BLaER1 (cell line): ENCODE results near the gene JAK3.
A peak's percentile ranks its signal among the peaks of the same experiment; 100 is the strongest.
"Not testable (repeated sequence)": the region's sequence is repeated elsewhere in the genome, so short reads cannot be mapped to it uniquely, and the experiment has no call there.

Source experiments
- H3K27ac ChIP-seq: shearing (Covaris generic); formaldehyde crosslinking; 2 replicates; pipeline ENCODE4 v1.8.1; 2022
- H3K27me3 ChIP-seq: shearing (Covaris generic); formaldehyde crosslinking; 2 replicates; pipeline ENCODE4 v1.8.1; 2022
- H3K36me3 ChIP-seq: shearing (Covaris generic); formaldehyde crosslinking; 2 replicates; pipeline ENCODE4 v1.8.1; 2022
- H3K4me1 ChIP-seq: shearing (Covaris generic); formaldehyde crosslinking; 2 replicates; pipeline ENCODE4 v1.8.1; 2022
- H3K4me2 ChIP-seq: shearing (Covaris generic); formaldehyde crosslinking; 2 replicates; pipeline ENCODE4 v1.8.1; 2022
- H3K4me3 ChIP-seq: shearing (Covaris generic); formaldehyde crosslinking; 2 replicates; pipeline ENCODE4 v1.8.1; 2022
- H3K9ac ChIP-seq: shearing (Covaris generic); formaldehyde crosslinking; 2 replicates; pipeline ENCODE4 v1.8.1; 2022
- H3K9me3 ChIP-seq: shearing (Covaris generic); formaldehyde crosslinking; 2 replicates; pipeline ENCODE4 v1.8.1; 2022
- H4K20me1 ChIP-seq: shearing (Covaris generic); formaldehyde crosslinking; 2 replicates; pipeline ENCODE4 v1.8.1; 2022
- Cebpa-rat ChIP-seq: shearing (Covaris generic); IDR thresholded peaks from 2 replicates; pipeline ENCODE4 v1.8.1; 2022

JAK3 gene

DNA sequence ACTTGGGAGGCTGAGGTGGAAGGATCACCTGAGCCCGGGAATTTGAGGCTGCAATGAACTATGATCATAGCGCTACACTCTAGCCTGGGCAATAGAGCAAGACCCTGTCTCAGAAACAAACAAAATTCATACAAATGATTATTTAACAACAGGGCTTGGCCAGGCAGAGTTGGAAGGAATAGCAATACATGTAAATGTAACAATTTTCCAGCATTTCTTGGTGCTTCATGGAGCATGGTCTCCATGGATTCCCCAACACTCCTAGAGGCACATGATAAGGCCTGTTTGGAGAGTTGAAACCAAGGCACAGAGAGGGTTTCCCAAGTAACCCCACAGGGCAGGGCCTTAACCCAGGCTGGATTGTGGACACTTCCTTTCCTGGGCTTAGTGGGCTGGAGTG lies 36.7 kb downstream of the JAK3 start:
- Histone ChIP-seq H3K27ac (no peak overlapping the region), H4K20me1 (no peaks in the 10 kb centered on the region), H3K9me3 (no peaks in the 10 kb centered on the region), H3K27me3 (peaks cover 8% of the 10 kb centered on the region; the same call in 1 of the 2 replicates), H3K4me3 (no peak overlapping the region), H3K9ac (no peak overlapping the region), H3K36me3 (no peaks in the 10 kb centered on the region), H3K4me1 (no peaks in the 10 kb centered on the region), H3K4me2 (no peak overlapping the region)
- no peak for TF ChIP-seq Cebpa-rat

DNA sequence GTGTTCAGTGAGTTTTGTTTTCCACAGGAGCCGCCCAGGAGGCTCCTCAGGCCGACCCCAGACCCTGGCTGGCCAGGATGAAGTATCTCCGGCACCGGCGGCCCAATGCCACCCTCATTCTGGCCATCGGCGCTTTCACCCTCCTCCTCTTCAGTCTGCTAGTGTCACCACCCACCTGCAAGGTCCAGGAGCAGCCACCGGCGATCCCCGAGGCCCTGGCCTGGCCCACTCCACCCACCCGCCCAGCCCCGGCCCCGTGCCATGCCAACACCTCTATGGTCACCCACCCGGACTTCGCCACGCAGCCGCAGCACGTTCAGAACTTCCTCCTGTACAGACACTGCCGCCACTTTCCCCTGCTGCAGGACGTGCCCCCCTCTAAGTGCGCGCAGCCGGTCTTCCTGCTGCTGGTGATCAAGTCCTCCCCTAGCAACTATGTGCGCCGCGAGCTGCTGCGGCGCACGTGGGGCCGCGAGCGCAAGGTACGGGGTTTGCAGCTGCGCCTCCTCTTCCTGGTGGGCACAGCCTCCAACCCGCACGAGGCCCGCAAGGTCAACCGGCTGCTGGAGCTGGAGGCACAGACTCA lies 40.0 kb downstream of the JAK3 start:
- Histone ChIP-seq H3K27ac (no peak overlapping the region), H3K4me2 (no peak overlapping the region), H3K36me3 (no peaks in the 10 kb centered on the region), H3K27me3 (peaks cover 8% of the 10 kb centered on the region; the same call in 1 of the 2 replicates), H3K9me3 (no peaks in the 10 kb centered on the region), H4K20me1 (no peaks in the 10 kb centered on the region), H3K4me3 (no peak overlapping the region), H3K4me1 (peaks cover 17% of the 10 kb centered on the region), H3K9ac (no peak overlapping the region)
- no peak for TF ChIP-seq Cebpa-rat

- Histone ChIP-seq H3K36me3 (no peaks in the 10 kb centered on the region), H3K4me2 (no peak overlapping the region), H3K27ac (no peak overlapping the region), H3K27me3 (peaks cover 8% of the 10 kb centered on the region; the same call in 1 of the 2 replicates), H4K20me1 (no peaks in the 10 kb centered on the region), H3K9ac (no peak overlapping the region), H3K4me1 (peaks cover 17% of the 10 kb centered on the region), H3K4me3 (no peak overlapping the region), H3K9me3 (no peaks in the 10 kb centered on the region)
- no peak for TF ChIP-seq Cebpa-rat
Observed at GRCh38 chr19:17806945-17807344, 40.8 kb downstream of the JAK3 start.

DNA sequence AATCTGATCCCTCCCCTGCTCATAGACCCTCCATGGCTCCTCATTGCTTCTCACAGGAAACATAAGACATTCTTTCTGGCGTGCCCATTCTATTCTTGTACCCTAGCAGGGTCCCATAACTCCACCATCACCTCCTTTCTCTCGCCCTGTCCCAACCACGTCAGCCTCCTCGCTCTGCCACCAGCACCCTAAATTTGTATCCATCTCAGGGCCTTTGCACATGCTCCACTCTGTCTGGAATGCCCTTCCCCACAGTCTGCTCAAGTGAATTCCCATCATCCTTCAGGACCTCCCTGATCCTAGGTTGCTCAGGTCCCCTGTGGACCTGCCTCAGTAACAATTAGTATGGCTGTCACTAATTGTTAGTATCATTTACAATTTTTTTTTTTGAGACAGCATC lies 42.4 kb downstream of the JAK3 start:
- H3K27ac ChIP-seq, result no peak overlapping the region
- H3K9ac ChIP-seq, result no peak overlapping the region
- no peaks in the 10 kb centered on the region for H4K20me1 ChIP-seq
- H3K9me3 ChIP-seq, result no peaks in the 10 kb centered on the region
- no peak overlapping the region for H3K4me3 ChIP-seq
- TF ChIP-seq Cebpa-rat, result no peak
- peaks cover 17% of the 10 kb centered on the region for H3K4me1 ChIP-seq
- peaks cover 8% of the 10 kb centered on the region; the same call in 1 of the 2 replicates for H3K27me3 ChIP-seq
- no peak overlapping the region for H3K4me2 ChIP-seq
- H3K36me3 ChIP-seq, result no peaks in the 10 kb centered on the region

GRCh38 chr19:17803264-17803896 lies 44.4 kb downstream of the JAK3 start:
- Histone ChIP-seq H3K4me2 (peak overlapping the region; percentile 42), H3K4me3 (no peak overlapping the region), H3K36me3 (no peaks in the 10 kb centered on the region), H3K27me3 (peaks cover 5% of the 10 kb centered on the region; the same call in 1 of the 2 replicates), H4K20me1 (no peaks in the 10 kb centered on the region), H3K4me1 (peaks cover 17% of the 10 kb centered on the region), H3K27ac (no peak overlapping the region), H3K9ac (no peak overlapping the region), H3K9me3 (no peaks in the 10 kb centered on the region)
- TF ChIP-seq Cebpa-rat, result no peak

GRCh38 chr19:17802137-17802858 lies 45.5 kb downstream of the JAK3 start:
- Histone ChIP-seq H3K9me3 (no peaks in the 10 kb centered on the region), H3K27me3 (no peaks in the 10 kb centered on the region), H3K4me2 (no peak overlapping the region), H3K36me3 (no peaks in the 10 kb centered on the region), H3K9ac (no peak overlapping the region), H3K27ac (no peak overlapping the region), H3K4me1 (peaks cover 17% of the 10 kb centered on the region), H4K20me1 (no peaks in the 10 kb centered on the region), H3K4me3 (no peak overlapping the region)
- no peak for TF ChIP-seq Cebpa-rat

GRCh38 chr19:17798599-17798998 lies 49.2 kb downstream of the JAK3 start:
- H3K36me3 ChIP-seq, H4K20me1 ChIP-seq, H3K4me3 ChIP-seq, H3K27ac ChIP-seq, H3K9ac ChIP-seq, H3K9me3 ChIP-seq, H3K4me2 ChIP-seq: not testable (repeated sequence)
- Histone ChIP-seq H3K4me1 (peaks cover 14% of the 10 kb centered on the region), H3K27me3 (peaks cover 31% of the 10 kb centered on the region)

DNA sequence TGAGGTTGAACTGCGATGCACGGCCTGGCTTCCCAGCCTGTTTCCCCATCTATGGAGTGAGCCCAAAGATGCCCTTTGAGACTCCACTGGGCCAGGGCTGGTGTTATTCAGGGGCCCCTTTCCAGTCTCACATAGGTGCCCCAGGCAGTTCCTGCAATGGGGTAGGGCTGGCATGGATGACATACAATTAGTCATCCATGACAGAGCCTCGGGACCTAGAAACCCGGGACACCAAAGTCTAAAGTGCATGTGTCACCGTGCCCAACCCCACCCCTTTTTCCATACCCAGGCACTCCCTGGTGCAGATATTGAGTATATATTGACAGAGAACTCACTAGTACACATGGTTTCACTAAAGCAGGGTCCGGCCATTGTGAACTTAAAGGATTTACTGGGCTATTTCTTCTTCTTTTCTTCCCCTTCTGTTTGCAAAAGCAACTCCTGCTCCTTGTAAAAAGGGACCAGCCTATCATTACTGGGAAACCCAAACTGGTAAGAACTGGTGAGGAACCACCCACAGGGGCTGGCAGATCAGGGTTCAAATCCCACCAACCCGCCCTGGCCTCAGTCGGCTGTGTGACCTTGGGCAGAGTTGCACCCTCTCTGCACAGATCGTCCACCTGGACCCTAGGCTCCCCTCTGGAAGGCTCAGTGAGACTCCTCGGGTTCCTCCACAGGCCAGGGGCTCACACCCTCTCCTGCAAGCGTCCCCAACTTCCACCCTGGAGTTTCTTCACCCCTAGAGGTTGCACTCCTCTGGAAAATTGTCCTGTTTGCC lies 50.2 kb downstream of the JAK3 start:
- no peak overlapping the region for H3K9ac ChIP-seq
- TF ChIP-seq Cebpa-rat, result no peak
- no peak overlapping the region for H3K4me3 ChIP-seq
- no peaks in the 10 kb centered on the region for H4K20me1 ChIP-seq
- H3K27me3 ChIP-seq, result peaks cover 34% of the 10 kb centered on the region
- H3K36me3 ChIP-seq, result no peaks in the 10 kb centered on the region
- H3K4me1 ChIP-seq, result peaks cover 8% of the 10 kb centered on the region
- H3K9me3 ChIP-seq, result no peaks in the 10 kb centered on the region
- H3K4me2 ChIP-seq, result no peak overlapping the region
- H3K27ac ChIP-seq, result no peak overlapping the region

GRCh38 chr19:17796838-17797423 lies 50.9 kb downstream of the JAK3 start:
- no peak for TF ChIP-seq Cebpa-rat
- Histone ChIP-seq H3K4me3 (no peak overlapping the region), H3K9me3 (no peaks in the 10 kb centered on the region), H3K4me2 (no peak overlapping the region), H3K36me3 (no peaks in the 10 kb centered on the region), H3K27ac (no peak overlapping the region), H3K27me3 (peaks cover 34% of the 10 kb centered on the region), H3K4me1 (peaks cover 10% of the 10 kb centered on the region), H3K9ac (no peak overlapping the region), H4K20me1 (no peaks in the 10 kb centered on the region)
